ENCODE data around the gene KRTAP10-3.
"Not testable (repeated sequence)": the region's sequence is repeated elsewhere in the genome, so short reads cannot be mapped to it uniquely, and the experiment has no call there.

The KRTAP10-3 gene

GRCh38 chr21:44569861-44570517 is 11.4 kb upstream of the KRTAP10-3 start:
- no peak for DNase-seq

DNA sequence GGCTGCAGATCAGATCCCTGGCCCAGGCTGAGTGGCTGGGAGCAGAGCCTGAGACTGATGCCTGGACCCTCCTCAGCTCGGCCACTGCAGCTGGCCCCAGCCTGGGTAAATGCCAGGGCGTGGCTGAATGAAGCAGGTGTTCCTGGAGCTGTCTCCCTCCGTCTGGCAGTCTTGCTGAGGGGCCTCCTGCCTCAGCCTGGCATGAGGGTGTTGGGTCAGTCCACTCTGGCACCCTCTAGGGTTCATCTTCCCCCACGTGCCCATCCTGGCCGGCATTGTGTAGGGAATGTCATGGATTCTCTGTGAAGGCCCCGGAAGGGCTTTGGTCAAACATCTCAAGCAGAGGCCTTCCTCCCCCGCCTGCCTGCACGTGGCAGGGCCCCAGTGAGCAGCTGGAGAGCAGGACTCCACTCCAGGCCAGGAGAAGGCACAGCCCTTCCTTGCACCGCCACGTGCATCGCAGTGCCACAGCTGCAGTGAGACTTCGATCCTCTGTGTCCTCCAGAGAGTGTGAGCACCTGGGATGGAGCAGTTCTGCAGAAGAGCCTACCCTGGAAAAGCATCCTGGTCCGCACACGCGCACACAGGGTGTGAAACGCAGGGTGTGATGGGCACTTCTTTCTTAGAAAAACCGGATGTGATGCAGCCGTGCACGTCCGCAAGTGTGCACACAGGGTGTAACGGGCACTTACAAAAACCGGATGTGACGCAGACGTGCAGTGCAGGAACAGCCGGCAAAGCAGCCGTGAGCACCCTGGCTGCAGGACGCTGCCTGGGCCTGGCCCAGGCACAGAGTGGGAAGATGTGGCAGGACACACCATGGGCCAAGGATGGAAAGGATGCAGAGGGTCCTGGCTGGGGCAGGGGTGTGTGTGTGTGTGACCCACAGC is 10.3 kb upstream of the KRTAP10-3 start:
- no peak for DNase-seq

DNA sequence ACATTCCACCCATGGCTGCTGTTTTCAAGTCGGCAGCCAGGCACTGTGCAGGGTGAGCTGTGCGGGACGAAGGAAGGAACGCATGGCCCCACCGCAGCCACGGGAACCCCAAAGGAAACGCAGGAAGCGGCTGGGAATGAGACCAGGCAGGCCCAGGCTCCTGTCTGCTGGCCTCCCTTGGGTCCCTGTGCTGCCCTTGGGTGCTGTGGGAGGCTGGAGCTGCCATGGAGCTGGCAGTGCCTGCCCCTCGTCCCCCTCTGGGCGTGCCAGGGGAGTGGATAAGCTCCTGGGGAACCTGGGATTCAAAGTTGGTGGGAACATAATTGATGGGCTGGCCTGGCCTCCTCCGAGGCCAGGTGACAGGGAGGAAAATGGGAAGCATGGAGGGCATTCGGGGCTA is 9.7 kb upstream of the KRTAP10-3 start:
- no peak for DNase-seq

- DNase-seq: no peak
Observed at GRCh38 chr21:44567481-44568171, 9.0 kb upstream of the KRTAP10-3 start.

DNA sequence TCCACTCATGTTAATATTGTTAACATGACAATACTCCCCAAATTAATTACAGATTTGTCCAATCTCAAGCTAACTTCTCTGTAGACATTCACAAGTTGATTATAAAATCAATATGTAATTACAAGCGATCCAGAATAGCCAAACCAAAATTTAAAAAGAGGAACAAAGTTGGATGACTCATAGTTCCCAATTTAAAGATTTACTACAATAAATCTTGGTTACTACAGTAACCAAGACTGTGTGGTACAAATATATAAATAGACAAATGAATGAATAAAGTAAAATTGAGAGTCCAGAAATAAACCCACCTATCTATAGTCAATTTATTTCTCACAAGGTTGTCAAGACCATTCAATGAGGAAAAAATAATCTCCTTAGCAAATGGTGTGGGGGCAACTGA is 7.8 kb upstream of the KRTAP10-3 start:
- DNase-seq: no peak

- DNase-seq: no peak
Observed at GRCh38 chr21:44564886-44565598, 6.4 kb upstream of the KRTAP10-3 start.

DNA sequence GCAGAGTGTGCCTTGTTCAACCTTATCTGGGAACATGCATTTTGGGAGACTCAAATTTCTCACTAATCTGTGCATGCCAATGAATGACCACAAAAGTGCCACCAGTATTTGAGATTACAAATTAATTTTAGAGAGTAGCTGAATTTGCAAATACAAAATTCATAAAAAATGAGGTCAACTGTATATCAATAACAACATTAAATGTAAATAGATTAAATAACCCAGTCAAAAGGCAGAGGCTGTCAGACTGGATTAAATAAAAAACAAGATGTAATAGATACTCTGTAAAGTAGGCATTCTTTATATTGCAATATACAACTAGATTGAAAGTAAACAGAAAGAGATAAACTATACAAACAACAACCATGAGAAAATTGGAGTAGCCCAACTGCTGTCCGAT is 5.5 kb upstream of the KRTAP10-3 start:
- DNase-seq: no peak

GRCh38 chr21:44558329-44558675 is 293 bp downstream of the KRTAP10-3 start:
- not testable (repeated sequence) for DNase-seq

GRCh38 chr21:44557491-44558328 is 885 bp downstream of the KRTAP10-3 start:
- DNase-seq: no peak

GRCh38 chr21:44556879-44557278 is 1.7 kb downstream of the KRTAP10-3 start:
- peak; percentile 56 for DNase-seq

GRCh38 chr21:44555200-44555875 is 3.3 kb downstream of the KRTAP10-3 start:
- no peak for DNase-seq

DNA sequence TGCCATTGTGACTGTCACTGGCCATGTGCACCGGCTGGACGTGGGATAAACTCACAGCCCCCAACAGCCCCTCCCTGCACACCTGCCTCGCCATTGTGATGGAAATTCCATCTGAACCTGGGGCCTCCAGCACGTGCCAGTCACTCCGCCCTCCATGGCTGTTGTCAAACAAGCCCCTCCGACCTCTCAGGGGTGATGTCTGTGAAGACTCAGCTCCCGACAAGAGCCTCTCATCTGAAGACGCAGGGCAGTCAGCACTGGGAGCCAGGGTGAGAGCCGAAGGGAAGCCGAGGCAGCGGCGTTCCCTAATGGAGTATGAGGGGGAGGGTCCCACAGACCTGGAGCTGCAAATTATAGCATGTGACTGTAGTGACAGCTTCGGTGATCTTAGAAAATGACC is 5.9 kb downstream of the KRTAP10-3 start:
- DNase-seq: no peak

DNA sequence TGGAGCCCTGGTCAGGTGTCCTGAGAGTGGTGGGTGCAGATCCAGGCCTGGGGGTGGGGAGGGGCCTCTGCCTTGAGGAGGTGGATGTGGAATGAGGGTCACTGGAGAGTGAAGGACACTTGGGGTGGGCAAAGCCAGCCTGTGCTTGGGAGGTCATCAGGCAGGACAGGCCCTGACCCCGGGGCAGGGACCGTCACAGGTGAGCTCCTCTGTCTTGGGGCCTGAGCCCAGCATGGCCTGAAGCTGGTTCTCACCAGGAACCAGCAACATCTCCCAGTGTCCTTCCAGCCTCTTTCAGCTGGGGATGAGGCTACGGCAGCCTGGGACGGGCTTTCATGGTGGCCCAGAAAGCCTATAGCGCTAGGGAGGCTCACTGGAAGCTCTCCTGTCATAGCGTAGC is 6.5 kb downstream of the KRTAP10-3 start:
- no peak for DNase-seq

- no peak for DNase-seq
Observed at GRCh38 chr21:44551340-44551961, 7.1 kb downstream of the KRTAP10-3 start, which contains the start of gene KRTAP10-2. Gene KRTAP10-2, minus strand, starts transcription at chr21:44551505. Its CDS starts 47 bp downstream, at chr21:44551458.

GRCh38 chr21:44550807-44551206 is 7.8 kb downstream of the KRTAP10-3 start:
- no peak for DNase-seq

- not testable (repeated sequence) for DNase-seq
Observed at GRCh38 chr21:44550285-44550684, 8.3 kb downstream of the KRTAP10-3 start.

GRCh38 chr21:44549525-44550211 is 8.9 kb downstream of the KRTAP10-3 start:
- DNase-seq: no peak

- no peak for DNase-seq
Observed at GRCh38 chr21:44548922-44549321, 9.7 kb downstream of the KRTAP10-3 start.

DNA sequence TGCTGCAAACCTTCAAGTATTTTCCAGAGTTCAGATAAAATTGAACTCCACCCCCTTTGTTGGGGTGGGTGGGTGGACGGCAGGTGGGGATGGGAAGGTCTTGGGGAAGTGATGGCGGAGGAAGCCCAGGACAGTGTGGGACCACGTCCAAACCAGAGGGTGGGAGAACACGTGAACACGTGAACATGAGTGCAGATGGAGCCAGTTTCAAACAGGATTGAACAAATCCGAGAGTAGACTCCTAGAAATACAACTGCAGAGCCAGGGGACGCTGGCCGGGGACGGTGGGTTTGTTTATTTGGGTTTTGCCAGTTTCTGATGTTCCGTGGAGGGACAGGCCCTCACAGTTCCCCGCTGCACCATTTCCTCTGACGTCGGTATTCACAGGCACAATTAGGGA is 10.2 kb downstream of the KRTAP10-3 start:
- DNase-seq: no peak

DNA sequence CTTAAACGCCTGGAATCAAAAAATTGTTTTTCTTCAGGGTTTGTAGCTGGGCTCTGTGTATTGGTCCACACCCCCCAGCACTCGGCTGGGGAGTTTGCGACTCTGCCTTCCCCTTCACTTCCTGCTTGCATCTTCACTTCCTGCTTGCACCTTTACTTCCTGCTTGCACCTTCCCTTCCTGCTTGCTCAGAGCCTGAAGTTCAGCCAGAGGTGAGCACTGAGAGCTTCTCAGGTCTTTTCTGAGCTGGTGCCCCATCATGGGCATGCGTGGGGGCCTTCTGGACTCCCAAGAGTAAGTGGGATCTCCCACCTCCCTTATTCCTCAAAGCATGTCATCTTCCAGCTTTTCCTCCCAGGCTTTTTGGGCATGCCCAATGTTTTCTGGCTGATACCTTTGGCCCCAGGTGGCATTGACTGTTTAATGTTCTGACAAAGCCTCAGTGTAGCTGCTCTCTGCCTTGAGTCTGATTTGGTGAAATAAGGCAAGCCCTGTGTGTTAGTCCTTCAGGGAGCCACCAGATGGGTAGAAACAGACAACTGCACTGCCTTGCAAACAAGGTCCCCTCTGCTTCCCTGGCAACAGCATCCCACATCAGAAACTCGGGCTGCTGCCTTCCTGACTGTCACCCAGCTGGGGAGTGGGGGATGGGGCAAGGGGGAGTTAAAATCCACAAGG is 10.8 kb downstream of the KRTAP10-3 start:
- no peak for DNase-seq
